Measurements from ENCODE around the gene LCA5L. TPM values are rescaled to one million over a fixed set of nuclear protein-coding genes. Genes with fewer than 3 reads are reported as not detected.

LCA5L gene
- total and polyA plus RNA-seq, 2 of the 13 experiments (the other 11 are each of a cell fraction or from before 2014, with no cell fraction given) = 0.13 to 0.55 TPM

- no peak for DNase-seq (ENCODE audit: low spot score)
- CTCF ChIA-PET (ENCODE audit: low intra/inter-chr PET ratio, low total read pairs) = no interaction called here
- Histone ChIP-seq H3K79me2 (ENCODE audit: insufficient read depth, low read length) (peaks cover 27% of the 10 kb centered on the region), H3K9ac (ENCODE audit: insufficient read depth, low read depth, low read length) (peak overlapping the region; percentile 82), H4K20me1 (ENCODE audit: insufficient read depth, low read length) (no peaks in the 10 kb centered on the region), H3K36me3 (replicated peaks in 1 of 2; ENCODE audit: control insufficient read depth in 1 of 2, insufficient read depth in 2 of 2, low read length in 2 of 2) (no peaks in the 10 kb centered on the region), H3K4me2 (ENCODE audit: low read depth, low read length) (peak overlapping the region; percentile 88), H3K27ac (ENCODE audit: extremely low read length, insufficient read depth, low read length) (peak overlapping the region; percentile 75), H3K9me3 (ENCODE audit: low read length) (no peaks in the 10 kb centered on the region), H2AFZ (ENCODE audit: low read length) (no peak overlapping the region), H3K4me1 (ENCODE audit: insufficient read depth, low read length) (peaks cover 39% of the 10 kb centered on the region), H3K27me3 (ENCODE audit: control insufficient read depth in 1 of 2, insufficient read depth in 2 of 2, low read length in 2 of 2) (no peaks in the 10 kb centered on the region; a peak in 1 of 5 replicates), H3K4me3 (replicated peaks in 1 of 3; ENCODE audit: insufficient read depth in 1 of 3, low read depth in 2 of 3, low read length in 3 of 3) (peak overlapping the region; percentile 82 to 97 (median 91))
- in situ Hi-C loops (cut with HindIII; ENCODE audit: extremely low pct_ligation_motif_present, low pct_unique_long_range_greater_than_20kb) (no loop called here), intact Hi-C loops (cut with micrococcal nuclease; ENCODE audit: unreplicated experiment) (no loop called here)
- ATAC-seq = peak; percentile 7
- POLR2A ChIA-PET = interaction anchor here (1.1 to 1.5 kb wide), 5 partner anchors 11 to 198 kb away, joined by 3 to 16 read pairs (median 9); partner anchors contain the start of genes BRWD1, HMGN1 and PSMG1
- 22% methylated on average over 12 of the region's 12 CpGs for WGBS (ENCODE audit: low lambda C conversion rate)
- TSS peak; percentile 49 for BruUV-seq (replicated peaks)
- no peak for FAIRE-seq
- TF ChIP-seq ZFYVE20 (CRISPR knock-in tag; IDR thresholded peaks at IDR 0.05; ENCODE audit: borderline replicate concordance, low read depth) (no peak), HMG20B (CRISPR knock-in tag; conservative IDR thresholded peaks at IDR 0.05) (no peak), CENPBD1 (CRISPR knock-in tag; IDR thresholded peaks at IDR 0.05; ENCODE audit: borderline replicate concordance, low read depth) (no peak), XBP1 (CRISPR knock-in tag; IDR thresholded peaks at IDR 0.05) (no peak), KMT2B (CRISPR knock-in tag; IDR thresholded peaks at IDR 0.05) (no peak), ZNF709 (CRISPR knock-in tag; IDR thresholded peaks at IDR 0.05) (no peak), BCLAF1 (IDR thresholded peaks at IDR 0.05) (no peak), IRF1 (CRISPR knock-in tag; IDR thresholded peaks at IDR 0.05; ENCODE audit: low read depth) (no peak), HOXA3 (CRISPR knock-in tag; IDR thresholded peaks at IDR 0.05) (no peak), ZNF510 (CRISPR knock-in tag; IDR thresholded peaks at IDR 0.05; ENCODE audit: low read depth) (no peak), ZNF30 (CRISPR knock-in tag; IDR thresholded peaks at IDR 0.05) (no peak), KDM5B (CRISPR knock-in tag; IDR thresholded peaks at IDR 0.05; ENCODE audit: borderline replicate concordance) (no peak), ZNF460 (CRISPR knock-in tag; IDR thresholded peaks at IDR 0.05; ENCODE audit: borderline replicate concordance) (no peak), ZNF564 (CRISPR knock-in tag; IDR thresholded peaks at IDR 0.05) (no peak), PCBP2 (optimal IDR thresholded peaks at IDR 0.05; ENCODE audit: low read depth, low read length, poor library complexity, severe bottlenecking) (no peak), YEATS2 (CRISPR knock-in tag; IDR thresholded peaks at IDR 0.05; ENCODE audit: borderline replicate concordance) (no peak), HNF1A (IDR thresholded peaks at IDR 0.05; ENCODE audit: low read depth) (no peak), HNF1A (CRISPR knock-in tag; IDR thresholded peaks at IDR 0.05; ENCODE audit: borderline replicate concordance) (no peak)
Observed at GRCh38 chr21:39381009-39381408, 64.6 kb downstream of the LCA5L start.
